A549 (cell line): ENCODE measurements around the gene COPS9. TPM values are rescaled to one million over a fixed set of nuclear protein-coding genes. Genes with fewer than 3 reads are reported as not detected.

ENCODE experiments used
- ATAC-seq, 2 experiments: fragments of 200-7000 bp in 1 of 2; fragments of >200 bp in 1 of 2; cut with Nextera tagmentation in 1 of 2; cut with Tn5 transposase in 1 of 2; 3 replicates each; pipeline versions ENCODE4 v1.8.0 to v1.9.1; 2018 to 2020; ENCODE audit warnings: mild to moderate bottlenecking in 1 of 2, moderate library complexity in 1 of 2
- CTCF ChIA-PET: fragments of 300-600 bp; sonication (Branson Sonifier 250); formaldehyde crosslinking; extraction: SDS; loops from one replicate; lab custom pipeline; 2021; ENCODE audit warnings: antibody characterized with exemption, inconsistent platforms; lab: Yijun Ruan, JAX
- POLR2A ChIA-PET: fragments of 350-600 bp; formaldehyde crosslinking; extraction: SDS; loops from one replicate; lab custom pipeline; 2021; ENCODE audit warnings: antibody characterized with exemption, inconsistent platforms; lab: Yijun Ruan, JAX
- DNase-seq, 2 experiments: peaks; one replicate each; pipeline versions ENCODE4 v3.0.0 to v3.0.0-alpha.2; 2011 to 2016; ENCODE audit warnings: low read depth in 1 of 2, low spot score in 1 of 2
- FAIRE-seq: peaks from 2 replicates; lab custom pipeline; 2011; peaks lifted over from hg19 to GRCh38; lab: Jason Lieb, UNC
- H3K27ac ChIP-seq, 2 experiments: fragments of >200 bp; sonication (Bioruptor Twin); formaldehyde crosslinking; 3 replicates each; pipeline ENCODE4 v1.5.1; 2016 to 2017
- H3K4me1 ChIP-seq: fragments of >200 bp; sonication (Bioruptor Twin); formaldehyde crosslinking; 3 replicates; pipeline ENCODE4 v1.6.1; 2016
- H3K4me2 ChIP-seq: fragments of >200 bp; sonication (Bioruptor Twin); formaldehyde crosslinking; 3 replicates; pipeline ENCODE4 v1.6.1; 2016
- H3K4me3 ChIP-seq: fragments of >200 bp; sonication (Bioruptor Twin); formaldehyde crosslinking; 3 replicates; pipeline ENCODE4 v1.5.1; 2016
- H3K9me3 ChIP-seq: fragments of >200 bp; sonication (Bioruptor Twin); formaldehyde crosslinking; 3 replicates; pipeline ENCODE4 v1.6.1; 2016
- CBX8 ChIP-seq: fragments of 200-600 bp; sonication (generic); IDR thresholded peaks from 2 replicates; pipeline ENCODE4 v1.6.1; 2016
- CHD2 ChIP-seq: fragments of 150-350 bp; IDR thresholded peaks from 2 replicates; pipeline ENCODE4 v1.6.1; 2014; ENCODE audit warnings: low read length; ENCODE audit not compliant: partially characterized antibody
- EHF ChIP-seq: fragments of 250-450 bp; sonication (Bioruptor Pico); IDR thresholded peaks from 2 replicates; pipeline ENCODE4 v1.5.0; 2020; ENCODE audit warnings: mild to moderate bottlenecking
- EP300 ChIP-seq, 2 experiments: fragments of >200 bp; sonication (Bioruptor Twin); formaldehyde crosslinking; IDR thresholded peaks; 2 replicates in 1 of 2; 3 replicates in 1 of 2; pipeline ENCODE4 v1.6.1; 2016 to 2017
- HOXB13 ChIP-seq: fragments of 250-450 bp; sonication (Bioruptor Pico); IDR thresholded peaks from 2 replicates; pipeline ENCODE4 v1.5.0; 2020; ENCODE audit warnings: low read depth, mild to moderate bottlenecking, moderate library complexity
- JUN ChIP-seq, 2 experiments: fragments of >200 bp; sonication (Bioruptor Twin); formaldehyde crosslinking; IDR thresholded peaks; 2 replicates in 1 of 2; 3 replicates in 1 of 2; pipeline ENCODE4 v1.6.1; 2016 to 2017
- MAFK ChIP-seq: fragments of 450-650 bp; IDR thresholded peaks from 2 replicates; pipeline ENCODE4 v1.6.1; 2014; ENCODE audit not compliant: partially characterized antibody
- POLR2A ChIP-seq: IDR thresholded peaks from 2 replicates; pipeline ENCODE4 v1.6.1; 2012; ENCODE audit warnings: mild to moderate bottlenecking, low read length
- POLR2AphosphoS2 ChIP-seq: conservative IDR thresholded peaks from 2 replicates; pipeline ENCODE4 v1.6.1; 2012; ENCODE audit warnings: low read length, improper control_type of control experiment, inconsistent platforms
- RAD21 ChIP-seq, 2 experiments: fragments of >200 bp in 1 of 2; sonication (Bioruptor Twin) in 1 of 2; formaldehyde crosslinking in 1 of 2; IDR thresholded peaks in 1 of 2; conservative IDR thresholded peaks in 1 of 2; 2 replicates in 1 of 2; 3 replicates in 1 of 2; pipeline ENCODE4 v1.6.1; 2012 to 2018; ENCODE audit warnings: inconsistent platforms in 1 of 2
- RARB ChIP-seq: fragments of 250-450 bp; sonication (Bioruptor Pico); IDR thresholded peaks from 2 replicates; pipeline ENCODE4 v1.8.0; 2021; ENCODE audit warnings: mild to moderate bottlenecking, moderate library complexity
- RNF2 ChIP-seq: fragments of 200-600 bp; sonication (generic); IDR thresholded peaks from 2 replicates; pipeline ENCODE4 v1.6.1; 2016; ENCODE audit warnings: low read depth, mild to moderate bottlenecking, antibody characterized with exemption, moderate library complexity, borderline replicate concordance
- TP53 ChIP-seq: fragments of 250-450 bp; sonication (Bioruptor Pico); IDR thresholded peaks from 2 replicates; pipeline ENCODE4 v1.5.0; 2021; ENCODE audit warnings: mild to moderate bottlenecking, moderate library complexity
- ZFP36 ChIP-seq: fragments of 450-650 bp; IDR thresholded peaks from 2 replicates; pipeline ENCODE4 v1.6.1; 2014; ENCODE audit warnings: borderline replicate concordance; ENCODE audit not compliant: partially characterized antibody
- ZNF302 ChIP-seq: fragments of 250-450 bp; sonication (Bioruptor Pico); IDR thresholded peaks from 2 replicates; pipeline ENCODE4 v1.9.0; 2021; ENCODE audit warnings: inconsistent platforms, mild to moderate bottlenecking, moderate library complexity
- WGBS: methylation state at CpG from one replicate; pipeline ENCODE4 v1.1.6; 2017; ENCODE audit errors: missing lambda C conversion rate; 5-methylcytosine and 5-hydroxymethylcytosine counted together
- polyA plus RNA-seq, 4 experiments: library from polyadenylated mRNA; depleted of rRNA in 3 of 4; stranded (reverse); fragments of >200 nt; fragmentation: RNase III in 1 of 4; extraction: RNeasy Plus Mini Kit Qiagen cat#74134 plus additional on column Dnase treatment in 1 of 4; gene quantifications; 2 replicates in 3 of 4; 3 replicates in 1 of 4; pipeline ENCODE4 v1.2.3, GENCODE V29; 2011 to 2017
- TF ChIP-seq, protein P1 (sequence below): fragments of >200 bp; sonication (Bioruptor Twin); formaldehyde crosslinking; IDR thresholded peaks from 3 replicates; pipeline ENCODE4 v1.5.1; 2016
- TF ChIP-seq, protein P2 (sequence below): fragments of >200 bp; sonication (Bioruptor Twin); formaldehyde crosslinking; IDR thresholded peaks from 3 replicates; pipeline ENCODE4 v1.6.1; 2016
- TF ChIP-seq, protein P3 (sequence below): IDR thresholded peaks from 2 replicates; pipeline ENCODE4 v1.6.1; 2012
- TF ChIP-seq, protein P4 (sequence below): fragments of 200-600 bp; sonication (generic); IDR thresholded peaks from 2 replicates; pipeline ENCODE4 v1.6.1; 2016; ENCODE audit warnings: antibody characterized with exemption, mild to moderate bottlenecking, moderate library complexity

Gene COPS9
- polyA plus RNA-seq, 2 of the 4 experiments (the other 2 are of a cell fraction) = 321 to 356 TPM

- CTCF ChIA-PET = interaction anchor here (1.1 kb wide), 1 partner anchor 23 kb away, joined by 3 read pairs; no protein-coding TSS in a partner anchor
- TF ChIP-seq RARB = no peak
- TF ChIP-seq, protein P1, sequence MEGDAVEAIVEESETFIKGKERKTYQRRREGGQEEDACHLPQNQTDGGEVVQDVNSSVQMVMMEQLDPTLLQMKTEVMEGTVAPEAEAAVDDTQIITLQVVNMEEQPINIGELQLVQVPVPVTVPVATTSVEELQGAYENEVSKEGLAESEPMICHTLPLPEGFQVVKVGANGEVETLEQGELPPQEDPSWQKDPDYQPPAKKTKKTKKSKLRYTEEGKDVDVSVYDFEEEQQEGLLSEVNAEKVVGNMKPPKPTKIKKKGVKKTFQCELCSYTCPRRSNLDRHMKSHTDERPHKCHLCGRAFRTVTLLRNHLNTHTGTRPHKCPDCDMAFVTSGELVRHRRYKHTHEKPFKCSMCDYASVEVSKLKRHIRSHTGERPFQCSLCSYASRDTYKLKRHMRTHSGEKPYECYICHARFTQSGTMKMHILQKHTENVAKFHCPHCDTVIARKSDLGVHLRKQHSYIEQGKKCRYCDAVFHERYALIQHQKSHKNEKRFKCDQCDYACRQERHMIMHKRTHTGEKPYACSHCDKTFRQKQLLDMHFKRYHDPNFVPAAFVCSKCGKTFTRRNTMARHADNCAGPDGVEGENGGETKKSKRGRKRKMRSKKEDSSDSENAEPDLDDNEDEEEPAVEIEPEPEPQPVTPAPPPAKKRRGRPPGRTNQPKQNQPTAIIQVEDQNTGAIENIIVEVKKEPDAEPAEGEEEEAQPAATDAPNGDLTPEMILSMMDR = no peak
- TF ChIP-seq POLR2A = no peak
- TF ChIP-seq ZFP36 = no peak
- TF ChIP-seq, protein P2, sequence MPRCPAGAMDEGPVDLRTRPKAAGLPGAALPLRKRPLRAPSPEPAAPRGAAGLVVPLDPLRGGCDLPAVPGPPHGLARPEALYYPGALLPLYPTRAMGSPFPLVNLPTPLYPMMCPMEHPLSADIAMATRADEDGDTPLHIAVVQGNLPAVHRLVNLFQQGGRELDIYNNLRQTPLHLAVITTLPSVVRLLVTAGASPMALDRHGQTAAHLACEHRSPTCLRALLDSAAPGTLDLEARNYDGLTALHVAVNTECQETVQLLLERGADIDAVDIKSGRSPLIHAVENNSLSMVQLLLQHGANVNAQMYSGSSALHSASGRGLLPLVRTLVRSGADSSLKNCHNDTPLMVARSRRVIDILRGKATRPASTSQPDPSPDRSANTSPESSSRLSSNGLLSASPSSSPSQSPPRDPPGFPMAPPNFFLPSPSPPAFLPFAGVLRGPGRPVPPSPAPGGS = no peak
- TF ChIP-seq HOXB13 (CRISPR knock-in tag) = no peak
- no peak for TF ChIP-seq POLR2AphosphoS2
- TF ChIP-seq, protein P3, sequence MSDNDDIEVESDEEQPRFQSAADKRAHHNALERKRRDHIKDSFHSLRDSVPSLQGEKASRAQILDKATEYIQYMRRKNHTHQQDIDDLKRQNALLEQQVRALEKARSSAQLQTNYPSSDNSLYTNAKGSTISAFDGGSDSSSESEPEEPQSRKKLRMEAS = no peak
- no peak for FAIRE-seq
- Histone ChIP-seq H3K4me1 (no peaks in the 10 kb centered on the region), H3K9me3 (no peaks in the 10 kb centered on the region), H3K27ac (no peak overlapping the region), H3K4me3 (no peak overlapping the region), H3K4me2 (no peak overlapping the region)
- 93% methylated on average over 5 of the region's 7 CpGs for WGBS
- ATAC-seq = no peak
- no peak for DNase-seq
- POLR2A ChIA-PET = no interaction called here
These were observed 8.8 kb downstream of the COPS9 start for GRCh38 chr2:240127191-240127750.

GRCh38 chr2:240126731-240127130, 9.4 kb downstream of the COPS9 start:
- no peak for ATAC-seq
- ChIA-PET CTCF (interaction anchor here (1.1 kb wide), 1 partner anchor 23 kb away, joined by 3 read pairs; no protein-coding TSS in a partner anchor), POLR2A (no interaction called here)
- FAIRE-seq = no peak
- 96% methylated on average over 10 of the region's 10 CpGs for WGBS
- H3K4me1 ChIP-seq = no peaks in the 10 kb centered on the region
- H3K4me2 ChIP-seq = no peak overlapping the region
- no peak overlapping the region for H3K4me3 ChIP-seq
- DNase-seq = no peak
- H3K27ac ChIP-seq = no peak overlapping the region
- H3K9me3 ChIP-seq = no peaks in the 10 kb centered on the region
- TF ChIP-seq, protein P4, sequence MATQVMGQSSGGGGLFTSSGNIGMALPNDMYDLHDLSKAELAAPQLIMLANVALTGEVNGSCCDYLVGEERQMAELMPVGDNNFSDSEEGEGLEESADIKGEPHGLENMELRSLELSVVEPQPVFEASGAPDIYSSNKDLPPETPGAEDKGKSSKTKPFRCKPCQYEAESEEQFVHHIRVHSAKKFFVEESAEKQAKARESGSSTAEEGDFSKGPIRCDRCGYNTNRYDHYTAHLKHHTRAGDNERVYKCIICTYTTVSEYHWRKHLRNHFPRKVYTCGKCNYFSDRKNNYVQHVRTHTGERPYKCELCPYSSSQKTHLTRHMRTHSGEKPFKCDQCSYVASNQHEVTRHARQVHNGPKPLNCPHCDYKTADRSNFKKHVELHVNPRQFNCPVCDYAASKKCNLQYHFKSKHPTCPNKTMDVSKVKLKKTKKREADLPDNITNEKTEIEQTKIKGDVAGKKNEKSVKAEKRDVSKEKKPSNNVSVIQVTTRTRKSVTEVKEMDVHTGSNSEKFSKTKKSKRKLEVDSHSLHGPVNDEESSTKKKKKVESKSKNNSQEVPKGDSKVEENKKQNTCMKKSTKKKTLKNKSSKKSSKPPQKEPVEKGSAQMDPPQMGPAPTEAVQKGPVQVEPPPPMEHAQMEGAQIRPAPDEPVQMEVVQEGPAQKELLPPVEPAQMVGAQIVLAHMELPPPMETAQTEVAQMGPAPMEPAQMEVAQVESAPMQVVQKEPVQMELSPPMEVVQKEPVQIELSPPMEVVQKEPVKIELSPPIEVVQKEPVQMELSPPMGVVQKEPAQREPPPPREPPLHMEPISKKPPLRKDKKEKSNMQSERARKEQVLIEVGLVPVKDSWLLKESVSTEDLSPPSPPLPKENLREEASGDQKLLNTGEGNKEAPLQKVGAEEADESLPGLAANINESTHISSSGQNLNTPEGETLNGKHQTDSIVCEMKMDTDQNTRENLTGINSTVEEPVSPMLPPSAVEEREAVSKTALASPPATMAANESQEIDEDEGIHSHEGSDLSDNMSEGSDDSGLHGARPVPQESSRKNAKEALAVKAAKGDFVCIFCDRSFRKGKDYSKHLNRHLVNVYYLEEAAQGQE = no peak
- TF ChIP-seq CHD2 (no peak), EP300 (IDR thresholded peaks at IDR 0.05) (no peak), CBX8 (no peak)

GRCh38 chr2:240125742-240126141, 10.4 kb downstream of the COPS9 start:
- TF ChIP-seq MAFK = no peak
- no peak for TF ChIP-seq RNF2
- no peak for TF ChIP-seq ZNF302 (CRISPR knock-in tag)
- TF ChIP-seq EHF = no peak
- TF ChIP-seq JUN (IDR thresholded peaks at IDR 0.05) = no peak
- no peak for TF ChIP-seq RAD21 (conservative IDR thresholded peaks at IDR 0.05 in 1 of 2, IDR thresholded peaks at IDR 0.05 in 1 of 2)
- no peak for TF ChIP-seq CHD2
- TF ChIP-seq TP53 (CRISPR knock-in tag) = no peak
- Histone ChIP-seq H3K4me1 (no peaks in the 10 kb centered on the region), H3K4me2 (no peak overlapping the region), H3K27ac (no peak overlapping the region), H3K9me3 (no peaks in the 10 kb centered on the region), H3K4me3 (no peak overlapping the region)
- ChIA-PET POLR2A (no interaction called here), CTCF (interaction anchor here (1.0 kb wide), 1 partner anchor 18 kb away, joined by 3 read pairs; no protein-coding TSS in a partner anchor)
- WGBS = 91% methylated on average over 14 of the region's 14 CpGs
- ATAC-seq = no peak
- FAIRE-seq = no peak
- no peak for DNase-seq
